ENCODE results near the gene BAZ2B.

The BAZ2B gene

DNA sequence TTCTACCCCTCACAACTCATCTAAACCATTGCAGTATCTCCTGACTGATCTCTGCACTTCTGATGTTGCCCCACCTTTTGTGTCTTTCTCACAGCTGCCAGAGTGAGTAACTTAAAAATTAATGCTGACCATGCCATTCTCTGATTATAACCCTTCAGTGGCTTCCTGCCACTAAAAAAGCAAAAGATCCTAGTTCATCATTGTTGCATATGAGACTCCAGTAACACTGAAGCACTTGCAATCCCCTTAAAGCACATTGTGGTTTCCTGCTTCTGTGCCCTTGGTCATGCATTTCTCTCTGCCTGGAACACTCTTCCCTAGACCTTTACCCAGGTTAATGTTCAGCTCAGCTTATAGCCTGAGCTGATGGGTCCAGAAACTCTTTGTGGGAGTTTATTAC, 234.8 kb downstream of the BAZ2B start:
- H2AFZ ChIP-seq (ENCODE audit: low read length), result no peak overlapping the region; the same call in 1 of the 2 replicates
- DNase-seq, result peak; percentile 90

DNA sequence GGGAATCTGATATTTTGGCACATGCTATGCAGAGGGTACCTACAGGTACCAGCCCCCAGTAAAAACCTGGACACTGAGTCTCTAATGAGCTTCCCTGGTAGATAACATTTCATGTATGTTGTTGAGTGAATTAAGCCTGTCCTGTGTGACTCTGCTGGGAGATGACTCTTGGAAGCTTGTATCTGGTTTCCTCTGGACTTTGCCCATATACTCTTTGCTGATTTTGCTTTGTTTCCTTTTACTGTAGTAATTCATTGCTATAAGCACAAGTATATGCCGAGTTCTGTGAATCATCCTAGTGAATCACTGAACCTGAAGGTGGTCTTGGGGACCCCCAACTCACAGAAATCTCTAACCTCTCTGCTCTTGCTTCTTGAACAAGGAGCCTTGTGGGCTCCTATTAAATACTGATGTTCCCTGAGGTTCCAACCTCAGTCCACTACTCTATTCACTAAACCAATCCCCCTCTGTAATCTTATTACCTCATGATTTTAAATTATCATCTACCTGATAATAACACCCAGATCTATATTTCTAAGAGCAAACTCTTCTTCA, 235.6 kb downstream of the BAZ2B start:
- H3K4me3 ChIP-seq (ENCODE audit: low read length), result no peak overlapping the region
- H3K27ac ChIP-seq (ENCODE audit: low read length), result peak overlapping the region; percentile 68; the same call in 1 of the 2 replicates
- no peak overlapping the region for H2AFZ ChIP-seq (ENCODE audit: low read length)
- no peak for DNase-seq
- H3K4me1 ChIP-seq (ENCODE audit: low read length), result peaks cover 31% of the 10 kb centered on the region
- H3K9me2 ChIP-seq (replicated peaks; ENCODE audit: insufficient read depth, low read length), result no peaks in the 10 kb centered on the region
- H3F3A ChIP-seq (ENCODE audit: insufficient read depth, low read length), result peaks cover 15% of the 10 kb centered on the region
- H3K9ac ChIP-seq (ENCODE audit: low read length), result peak overlapping the region; percentile 2; the same call in 1 of the 2 replicates
- H3K79me2 ChIP-seq (ENCODE audit: low read length), result no peaks in the 10 kb centered on the region
- H4K20me1 ChIP-seq (ENCODE audit: insufficient read depth, low read length), result no peaks in the 10 kb centered on the region
- peak overlapping the region; percentile 24 for H3K4me2 ChIP-seq (ENCODE audit: low read depth, low read length)
- H3K9me3 ChIP-seq (replicated peaks; ENCODE audit: insufficient read depth, low read length), result no peaks in the 10 kb centered on the region
- peaks cover 3% of the 10 kb centered on the region; the same call in 1 of the 2 replicates for H3K36me3 ChIP-seq (replicated peaks; ENCODE audit: insufficient read depth, low read length)
- H3K27me3 ChIP-seq (replicated peaks; ENCODE audit: insufficient read depth, low read length), result no peaks in the 10 kb centered on the region
- TF ChIP-seq EZH2phosphoT487 (IDR thresholded peaks at IDR 0.05; ENCODE audit: low read length) (no peak), EZH2 (optimal IDR thresholded peaks at IDR 0.05; ENCODE audit: low read depth, low read length) (no peak)
- TF ChIP-seq, protein P1, sequence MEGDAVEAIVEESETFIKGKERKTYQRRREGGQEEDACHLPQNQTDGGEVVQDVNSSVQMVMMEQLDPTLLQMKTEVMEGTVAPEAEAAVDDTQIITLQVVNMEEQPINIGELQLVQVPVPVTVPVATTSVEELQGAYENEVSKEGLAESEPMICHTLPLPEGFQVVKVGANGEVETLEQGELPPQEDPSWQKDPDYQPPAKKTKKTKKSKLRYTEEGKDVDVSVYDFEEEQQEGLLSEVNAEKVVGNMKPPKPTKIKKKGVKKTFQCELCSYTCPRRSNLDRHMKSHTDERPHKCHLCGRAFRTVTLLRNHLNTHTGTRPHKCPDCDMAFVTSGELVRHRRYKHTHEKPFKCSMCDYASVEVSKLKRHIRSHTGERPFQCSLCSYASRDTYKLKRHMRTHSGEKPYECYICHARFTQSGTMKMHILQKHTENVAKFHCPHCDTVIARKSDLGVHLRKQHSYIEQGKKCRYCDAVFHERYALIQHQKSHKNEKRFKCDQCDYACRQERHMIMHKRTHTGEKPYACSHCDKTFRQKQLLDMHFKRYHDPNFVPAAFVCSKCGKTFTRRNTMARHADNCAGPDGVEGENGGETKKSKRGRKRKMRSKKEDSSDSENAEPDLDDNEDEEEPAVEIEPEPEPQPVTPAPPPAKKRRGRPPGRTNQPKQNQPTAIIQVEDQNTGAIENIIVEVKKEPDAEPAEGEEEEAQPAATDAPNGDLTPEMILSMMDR (IDR thresholded peaks at IDR 0.05; ENCODE audit: low read length), result no peak

More for the DNA sequence above, 234.8 kb downstream of the BAZ2B start:
- Histone ChIP-seq H3K4me3 (ENCODE audit: low read length) (no peak overlapping the region; the same call in 1 of the 2 replicates), H3K27ac (ENCODE audit: low read length) (peak overlapping the region; percentile 68), H3K4me1 (ENCODE audit: low read length) (peaks cover 31% of the 10 kb centered on the region), H3K9me3 (replicated peaks; ENCODE audit: insufficient read depth, low read length) (no peaks in the 10 kb centered on the region), H3K36me3 (replicated peaks; ENCODE audit: insufficient read depth, low read length) (peaks cover 3% of the 10 kb centered on the region; the same call in 1 of the 2 replicates), H3K4me2 (ENCODE audit: low read depth, low read length) (peak overlapping the region; percentile 24), H3K79me2 (ENCODE audit: low read length) (no peaks in the 10 kb centered on the region), H3K9me2 (replicated peaks; ENCODE audit: insufficient read depth, low read length) (no peaks in the 10 kb centered on the region), H3F3A (ENCODE audit: insufficient read depth, low read length) (peaks cover 15% of the 10 kb centered on the region), H3K27me3 (replicated peaks; ENCODE audit: insufficient read depth, low read length) (no peaks in the 10 kb centered on the region), H3K9ac (ENCODE audit: low read length) (no peak overlapping the region), H4K20me1 (ENCODE audit: insufficient read depth, low read length) (no peaks in the 10 kb centered on the region)
- TF ChIP-seq EZH2phosphoT487 (IDR thresholded peaks at IDR 0.05; ENCODE audit: low read length) (no peak), EZH2 (optimal IDR thresholded peaks at IDR 0.05; ENCODE audit: low read depth, low read length) (no peak)
- TF ChIP-seq, protein P1 (IDR thresholded peaks at IDR 0.05; ENCODE audit: low read length), result no peak

DNA sequence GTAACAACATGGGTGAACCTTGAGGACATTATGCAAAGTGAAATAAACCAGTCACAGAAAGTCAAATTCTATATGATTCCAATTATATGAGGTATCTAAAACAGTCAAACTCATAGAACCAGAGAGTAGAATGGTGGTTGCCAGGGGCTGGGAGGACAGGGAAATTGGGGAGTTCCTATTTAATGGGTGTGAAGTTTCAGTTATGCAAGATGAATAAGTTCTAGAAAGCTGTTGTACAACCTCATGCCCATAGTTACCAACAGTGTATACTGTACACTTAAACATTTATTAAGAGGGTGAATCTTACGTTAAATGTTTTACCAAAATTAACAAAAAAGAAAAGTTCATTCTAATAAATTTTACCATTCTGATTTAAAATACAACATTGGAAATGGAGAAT, 237.2 kb downstream of the BAZ2B start:
- Histone ChIP-seq H3K27ac (ENCODE audit: low read length) (no peak overlapping the region), H4K20me1 (ENCODE audit: insufficient read depth, low read length) (no peaks in the 10 kb centered on the region), H3K9me2 (replicated peaks; ENCODE audit: insufficient read depth, low read length) (no peaks in the 10 kb centered on the region), H3K4me2 (ENCODE audit: low read depth, low read length) (no peak overlapping the region), H2AFZ (ENCODE audit: low read length) (no peak overlapping the region), H3F3A (ENCODE audit: insufficient read depth, low read length) (peaks cover 15% of the 10 kb centered on the region), H3K36me3 (replicated peaks; ENCODE audit: insufficient read depth, low read length) (peaks cover 3% of the 10 kb centered on the region; the same call in 1 of the 2 replicates), H3K79me2 (ENCODE audit: low read length) (no peaks in the 10 kb centered on the region), H3K27me3 (replicated peaks; ENCODE audit: insufficient read depth, low read length) (no peaks in the 10 kb centered on the region), H3K4me1 (ENCODE audit: low read length) (peaks cover 31% of the 10 kb centered on the region), H3K9me3 (replicated peaks; ENCODE audit: insufficient read depth, low read length) (no peaks in the 10 kb centered on the region), H3K9ac (ENCODE audit: low read length) (no peak overlapping the region), H3K4me3 (ENCODE audit: low read length) (no peak overlapping the region)
- DNase-seq, result no peak
- TF ChIP-seq, protein P1 (IDR thresholded peaks at IDR 0.05; ENCODE audit: low read length), result no peak
- TF ChIP-seq EZH2 (optimal IDR thresholded peaks at IDR 0.05; ENCODE audit: low read depth, low read length) (no peak), EZH2phosphoT487 (IDR thresholded peaks at IDR 0.05; ENCODE audit: low read length) (no peak)

All from MM.1S (cell line).